ENCODE results near the gene TMEM43.

DNA sequence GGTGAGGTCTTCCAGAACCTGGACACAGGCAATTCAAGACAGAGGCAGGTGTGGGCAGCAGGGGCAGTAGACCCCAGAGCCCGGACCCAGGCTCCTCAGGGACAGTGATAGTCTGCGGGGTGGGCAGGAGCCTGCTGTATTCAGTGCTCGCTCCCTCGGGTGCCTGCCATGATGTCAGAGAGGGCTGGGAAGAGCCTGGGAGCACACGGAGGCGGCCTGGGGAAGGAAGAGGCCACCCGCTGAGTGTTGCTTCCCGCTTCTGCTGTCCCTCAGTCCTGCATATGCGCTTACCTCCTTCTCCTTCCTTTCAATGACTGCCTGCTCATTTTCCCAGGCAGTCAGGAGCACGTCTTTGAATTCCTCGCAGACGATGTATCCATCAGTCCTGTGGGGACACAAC is 22.8 kb downstream of the TMEM43 start:
- TF ChIP-seq POLR2A (IDR thresholded peaks at IDR 0.05) = no peak
- TF ChIP-seq, protein P1, sequence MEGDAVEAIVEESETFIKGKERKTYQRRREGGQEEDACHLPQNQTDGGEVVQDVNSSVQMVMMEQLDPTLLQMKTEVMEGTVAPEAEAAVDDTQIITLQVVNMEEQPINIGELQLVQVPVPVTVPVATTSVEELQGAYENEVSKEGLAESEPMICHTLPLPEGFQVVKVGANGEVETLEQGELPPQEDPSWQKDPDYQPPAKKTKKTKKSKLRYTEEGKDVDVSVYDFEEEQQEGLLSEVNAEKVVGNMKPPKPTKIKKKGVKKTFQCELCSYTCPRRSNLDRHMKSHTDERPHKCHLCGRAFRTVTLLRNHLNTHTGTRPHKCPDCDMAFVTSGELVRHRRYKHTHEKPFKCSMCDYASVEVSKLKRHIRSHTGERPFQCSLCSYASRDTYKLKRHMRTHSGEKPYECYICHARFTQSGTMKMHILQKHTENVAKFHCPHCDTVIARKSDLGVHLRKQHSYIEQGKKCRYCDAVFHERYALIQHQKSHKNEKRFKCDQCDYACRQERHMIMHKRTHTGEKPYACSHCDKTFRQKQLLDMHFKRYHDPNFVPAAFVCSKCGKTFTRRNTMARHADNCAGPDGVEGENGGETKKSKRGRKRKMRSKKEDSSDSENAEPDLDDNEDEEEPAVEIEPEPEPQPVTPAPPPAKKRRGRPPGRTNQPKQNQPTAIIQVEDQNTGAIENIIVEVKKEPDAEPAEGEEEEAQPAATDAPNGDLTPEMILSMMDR (IDR thresholded peaks at IDR 0.05) = no peak
